ENCODE data around the gene LRRC72.

DNA sequence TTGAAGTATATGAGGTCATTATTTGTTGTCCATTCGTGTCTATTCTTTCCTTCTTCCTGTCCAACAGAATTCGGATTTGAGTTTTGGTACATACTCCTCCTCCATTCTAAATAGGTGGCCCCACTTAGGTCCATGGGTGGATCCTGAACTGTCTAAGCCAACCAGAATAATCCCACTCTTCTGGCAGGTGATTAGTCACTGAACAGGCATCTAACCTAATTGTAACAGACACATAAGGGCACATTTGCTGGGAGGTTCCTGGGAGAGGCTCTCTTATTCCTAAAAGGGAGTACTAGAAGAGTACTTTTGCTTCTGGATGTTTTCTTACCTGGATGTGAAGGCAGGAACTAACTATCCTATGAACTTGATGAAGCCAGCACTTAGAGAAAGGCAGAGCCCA, 16.8 kb downstream of the LRRC72 start:
- TF ChIP-seq, protein P1, sequence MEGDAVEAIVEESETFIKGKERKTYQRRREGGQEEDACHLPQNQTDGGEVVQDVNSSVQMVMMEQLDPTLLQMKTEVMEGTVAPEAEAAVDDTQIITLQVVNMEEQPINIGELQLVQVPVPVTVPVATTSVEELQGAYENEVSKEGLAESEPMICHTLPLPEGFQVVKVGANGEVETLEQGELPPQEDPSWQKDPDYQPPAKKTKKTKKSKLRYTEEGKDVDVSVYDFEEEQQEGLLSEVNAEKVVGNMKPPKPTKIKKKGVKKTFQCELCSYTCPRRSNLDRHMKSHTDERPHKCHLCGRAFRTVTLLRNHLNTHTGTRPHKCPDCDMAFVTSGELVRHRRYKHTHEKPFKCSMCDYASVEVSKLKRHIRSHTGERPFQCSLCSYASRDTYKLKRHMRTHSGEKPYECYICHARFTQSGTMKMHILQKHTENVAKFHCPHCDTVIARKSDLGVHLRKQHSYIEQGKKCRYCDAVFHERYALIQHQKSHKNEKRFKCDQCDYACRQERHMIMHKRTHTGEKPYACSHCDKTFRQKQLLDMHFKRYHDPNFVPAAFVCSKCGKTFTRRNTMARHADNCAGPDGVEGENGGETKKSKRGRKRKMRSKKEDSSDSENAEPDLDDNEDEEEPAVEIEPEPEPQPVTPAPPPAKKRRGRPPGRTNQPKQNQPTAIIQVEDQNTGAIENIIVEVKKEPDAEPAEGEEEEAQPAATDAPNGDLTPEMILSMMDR (IDR thresholded peaks at IDR 0.05) = no peak
- TF ChIP-seq POLR2AphosphoS5 (IDR thresholded peaks at IDR 0.05; ENCODE audit: low read depth, low read length) (no peak), SIN3A (IDR thresholded peaks at IDR 0.05; ENCODE audit: borderline replicate concordance, insufficient read depth, low read depth, low read length) (no peak)
- TF ChIP-seq, protein P2, sequence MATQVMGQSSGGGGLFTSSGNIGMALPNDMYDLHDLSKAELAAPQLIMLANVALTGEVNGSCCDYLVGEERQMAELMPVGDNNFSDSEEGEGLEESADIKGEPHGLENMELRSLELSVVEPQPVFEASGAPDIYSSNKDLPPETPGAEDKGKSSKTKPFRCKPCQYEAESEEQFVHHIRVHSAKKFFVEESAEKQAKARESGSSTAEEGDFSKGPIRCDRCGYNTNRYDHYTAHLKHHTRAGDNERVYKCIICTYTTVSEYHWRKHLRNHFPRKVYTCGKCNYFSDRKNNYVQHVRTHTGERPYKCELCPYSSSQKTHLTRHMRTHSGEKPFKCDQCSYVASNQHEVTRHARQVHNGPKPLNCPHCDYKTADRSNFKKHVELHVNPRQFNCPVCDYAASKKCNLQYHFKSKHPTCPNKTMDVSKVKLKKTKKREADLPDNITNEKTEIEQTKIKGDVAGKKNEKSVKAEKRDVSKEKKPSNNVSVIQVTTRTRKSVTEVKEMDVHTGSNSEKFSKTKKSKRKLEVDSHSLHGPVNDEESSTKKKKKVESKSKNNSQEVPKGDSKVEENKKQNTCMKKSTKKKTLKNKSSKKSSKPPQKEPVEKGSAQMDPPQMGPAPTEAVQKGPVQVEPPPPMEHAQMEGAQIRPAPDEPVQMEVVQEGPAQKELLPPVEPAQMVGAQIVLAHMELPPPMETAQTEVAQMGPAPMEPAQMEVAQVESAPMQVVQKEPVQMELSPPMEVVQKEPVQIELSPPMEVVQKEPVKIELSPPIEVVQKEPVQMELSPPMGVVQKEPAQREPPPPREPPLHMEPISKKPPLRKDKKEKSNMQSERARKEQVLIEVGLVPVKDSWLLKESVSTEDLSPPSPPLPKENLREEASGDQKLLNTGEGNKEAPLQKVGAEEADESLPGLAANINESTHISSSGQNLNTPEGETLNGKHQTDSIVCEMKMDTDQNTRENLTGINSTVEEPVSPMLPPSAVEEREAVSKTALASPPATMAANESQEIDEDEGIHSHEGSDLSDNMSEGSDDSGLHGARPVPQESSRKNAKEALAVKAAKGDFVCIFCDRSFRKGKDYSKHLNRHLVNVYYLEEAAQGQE (IDR thresholded peaks at IDR 0.05; ENCODE audit: insufficient read depth in 1 of 2, low read depth in 2 of 2, low read length in 1 of 2) = no peak
